SHP77 treated with DMSO at 0.1 percent for 48 hours (cell line): ENCODE data around the gene ALK.

ENCODE experiments used
- DNase-seq: peaks from one replicate; lab custom pipeline; 2025; lab: John Stamatoyannopoulos, UW

Gene ALK

GRCh38 chr2:29191817-29192216 is 729.6 kb downstream of the ALK start:
- DNase-seq: no peak

GRCh38 chr2:29189052-29189451 is 732.3 kb downstream of the ALK start:
- no peak for DNase-seq

- DNase-seq: no peak
Observed at GRCh38 chr2:29187926-29188325, 733.5 kb downstream of the ALK start.

GRCh38 chr2:29186817-29187216 is 734.6 kb downstream of the ALK start:
- DNase-seq: no peak

GRCh38 chr2:29184531-29184930 is 736.9 kb downstream of the ALK start:
- DNase-seq: no peak

GRCh38 chr2:29182920-29183319 is 738.5 kb downstream of the ALK start:
- DNase-seq: no peak

GRCh38 chr2:29182334-29182733 is 739.1 kb downstream of the ALK start:
- DNase-seq: no peak

- no peak for DNase-seq
Observed at GRCh38 chr2:29175338-29175737, 746.0 kb downstream of the ALK start.

GRCh38 chr2:29174937-29175336 is 746.4 kb downstream of the ALK start:
- no peak for DNase-seq

GRCh38 chr2:29166242-29167039 is 754.9 kb downstream of the ALK start:
- DNase-seq: no peak

- DNase-seq: no peak
Observed at GRCh38 chr2:29165362-29166241, 755.8 kb downstream of the ALK start.

- no peak for DNase-seq
Observed at GRCh38 chr2:29164091-29164846, 757.1 kb downstream of the ALK start.

- DNase-seq: no peak
Observed at GRCh38 chr2:29162204-29162928, 759.0 kb downstream of the ALK start.

- DNase-seq: no peak
Observed at GRCh38 chr2:29160184-29160583, 761.2 kb downstream of the ALK start.

GRCh38 chr2:29159125-29159524 is 762.3 kb downstream of the ALK start:
- no peak for DNase-seq

GRCh38 chr2:29157131-29157530 is 764.3 kb downstream of the ALK start:
- DNase-seq: no peak

GRCh38 chr2:29155578-29155977 is 765.8 kb downstream of the ALK start:
- no peak for DNase-seq

- DNase-seq: no peak
Observed at GRCh38 chr2:29154610-29155009, 766.8 kb downstream of the ALK start.

- DNase-seq: no peak
Observed at GRCh38 chr2:29147963-29148362, 773.4 kb downstream of the ALK start.

- no peak for DNase-seq
Observed at GRCh38 chr2:29146197-29146596, 775.2 kb downstream of the ALK start.

- no peak for DNase-seq
Observed at GRCh38 chr2:29143657-29144056, 777.7 kb downstream of the ALK start.
